NOMO-1 treated with DMSO at 0.1 percent for 48 hours (cell line): Measurements from ENCODE around the gene HEPACAM.
A peak's percentile ranks its signal among the peaks of the same experiment; 100 is the strongest.

Source experiments
- DNase-seq: peaks from one replicate; lab custom pipeline; 2025; ENCODE audit not compliant: unreplicated experiment; lab: John Stamatoyannopoulos, UW

HEPACAM gene

GRCh38 chr11:124943741-124944140 is 7.9 kb upstream of the HEPACAM start:
- DNase-seq = no peak

DNA sequence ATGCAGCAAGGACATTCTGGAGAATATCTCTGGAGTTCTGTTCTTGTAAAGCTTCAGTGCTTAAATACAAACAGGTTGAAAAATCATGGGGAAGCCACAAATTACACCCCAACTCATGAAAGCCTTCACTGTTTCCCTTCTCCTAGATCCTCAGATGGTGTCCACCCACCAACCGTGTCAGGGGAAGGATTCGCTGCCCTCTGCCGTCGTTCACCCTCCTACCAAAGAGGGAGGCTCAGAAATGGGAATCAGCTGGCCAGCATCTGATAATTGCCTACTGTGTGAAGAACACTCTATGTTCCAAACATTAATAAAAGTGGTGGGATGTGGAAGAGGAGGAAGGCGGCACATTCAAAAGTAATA is 7.4 kb upstream of the HEPACAM start:
- DNase-seq = no peak

DNA sequence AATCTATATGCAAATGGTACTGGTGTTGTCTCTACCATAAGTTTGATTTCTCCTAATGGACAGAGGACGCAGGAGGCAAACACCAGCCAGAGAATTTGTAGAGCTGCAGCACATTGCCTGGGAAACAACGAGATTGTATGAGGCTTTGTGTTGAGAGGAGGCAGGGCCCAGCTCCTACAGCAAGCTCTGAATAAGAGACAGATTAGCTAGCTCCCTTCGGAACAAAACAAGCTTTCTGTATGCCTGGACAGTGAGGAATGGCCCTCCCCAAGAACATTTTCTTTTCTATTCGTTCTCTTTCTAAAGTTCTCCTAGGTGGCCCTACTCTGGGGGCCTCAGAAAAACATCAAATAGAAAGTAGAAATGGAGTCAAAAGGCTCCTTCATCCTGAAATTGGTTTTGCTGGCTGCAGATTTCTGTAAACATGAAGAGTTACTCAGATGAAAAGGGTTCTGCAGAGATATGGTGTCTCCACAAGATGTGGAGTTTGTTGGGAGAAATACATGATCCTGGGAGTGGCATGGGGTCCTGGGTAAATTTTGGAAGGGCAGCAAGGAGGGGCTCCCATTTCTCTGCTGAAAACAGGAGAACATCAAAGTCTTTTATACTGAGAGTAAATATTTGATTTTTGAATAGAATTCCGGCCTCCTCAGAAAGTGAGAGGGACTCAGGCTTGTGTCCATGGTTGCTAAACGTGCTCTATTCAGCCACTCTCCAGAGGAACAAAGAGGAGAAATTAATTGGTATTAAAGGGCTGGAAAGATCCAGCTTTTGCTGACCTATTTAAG is 6.8 kb upstream of the HEPACAM start:
- DNase-seq = no peak

DNA sequence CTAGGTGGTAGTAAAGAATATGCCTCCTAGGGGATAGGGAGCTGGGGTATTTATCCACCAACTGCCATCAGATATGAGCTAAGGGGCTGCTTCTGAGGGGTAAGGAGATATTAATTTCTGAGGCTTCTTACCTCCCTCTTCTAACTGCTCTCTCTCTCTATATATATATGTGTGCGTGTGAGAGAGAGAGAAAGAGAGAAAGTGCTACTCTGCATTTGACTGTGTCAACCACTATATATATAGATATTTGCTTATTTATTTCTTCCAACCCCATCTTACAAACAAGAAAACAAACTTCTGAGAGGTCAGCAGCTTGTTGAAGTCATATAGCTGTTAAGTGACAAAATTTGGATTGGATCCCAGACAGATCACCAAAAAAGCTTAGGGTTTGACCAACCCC is 5.9 kb upstream of the HEPACAM start:
- no peak for DNase-seq

DNA sequence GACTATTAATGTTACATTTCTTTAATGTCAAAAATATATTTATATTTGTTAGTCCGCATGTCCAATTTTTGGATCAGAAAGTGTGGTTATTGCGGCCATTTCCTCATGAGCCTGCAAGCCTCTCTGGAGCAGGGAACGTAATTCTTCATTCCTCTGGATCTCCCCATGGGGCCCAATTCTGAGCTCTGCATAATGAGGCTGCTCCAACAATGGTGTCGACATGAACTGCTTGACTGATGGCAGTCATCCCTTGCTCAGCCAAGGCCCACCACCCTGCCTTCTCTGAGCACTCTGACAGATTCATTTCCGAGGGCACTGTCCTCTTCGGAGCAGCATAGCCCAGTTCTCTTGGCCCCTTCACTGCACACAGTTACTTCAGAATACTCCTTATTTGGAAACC is 3.1 kb upstream of the HEPACAM start:
- DNase-seq = no peak

DNA sequence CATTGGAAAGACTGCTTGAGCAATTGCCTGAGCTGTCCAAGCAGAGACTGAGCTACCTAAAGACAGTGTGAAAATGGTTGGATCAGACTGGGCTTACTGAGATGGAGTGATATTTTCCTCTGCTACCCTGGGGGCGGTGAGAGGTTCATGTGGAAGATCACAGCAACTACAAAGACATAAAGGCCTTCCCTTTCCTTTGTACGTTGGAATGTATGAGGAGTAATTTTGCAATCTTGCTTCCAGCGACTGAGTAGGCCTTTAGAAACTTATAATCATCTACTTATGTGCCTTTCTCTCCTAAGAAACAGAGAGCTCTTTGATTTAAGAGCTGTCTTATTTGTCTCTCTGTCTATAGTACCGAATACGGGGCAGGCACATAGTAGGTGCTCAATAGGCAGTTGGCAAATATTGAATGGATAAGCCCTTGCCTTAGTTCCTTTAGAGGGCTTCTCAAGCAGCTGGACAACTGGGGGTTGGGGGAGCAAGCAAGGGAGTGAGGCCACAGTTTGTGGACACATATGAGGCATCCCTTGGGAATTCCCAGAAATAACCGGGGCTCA is 2.4 kb upstream of the HEPACAM start:
- DNase-seq = no peak

- DNase-seq = no peak
These were observed 1.6 kb upstream of the HEPACAM start for GRCh38 chr11:124937336-124937935.

GRCh38 chr11:124934862-124935547 is 842 bp downstream of the HEPACAM start:
- DNase-seq = no peak

GRCh38 chr11:124930799-124931198 is 5.0 kb downstream of the HEPACAM start:
- peak; percentile 8 for DNase-seq

- DNase-seq = no peak
These were observed 6.7 kb downstream of the HEPACAM start for GRCh38 chr11:124928942-124929665.

DNA sequence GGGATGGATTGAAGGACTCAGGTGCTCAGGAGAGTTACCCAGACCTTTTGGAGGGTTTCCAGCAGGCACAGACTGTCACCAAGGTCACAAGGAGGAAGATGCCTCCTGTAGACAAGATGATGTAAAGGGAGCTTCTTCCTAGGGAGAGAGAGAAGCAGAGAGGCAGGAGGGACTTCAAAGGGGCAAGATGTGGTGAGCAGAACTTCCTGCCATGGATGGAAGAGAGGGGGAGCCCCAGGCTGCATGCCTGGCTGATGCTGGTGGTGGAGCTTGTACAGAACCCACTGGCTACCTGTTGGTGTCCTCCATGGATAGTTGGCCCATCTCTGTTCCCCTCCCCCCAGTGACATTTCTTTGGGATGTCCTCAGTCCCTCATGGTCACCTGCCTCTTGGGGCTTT is 12.6 kb downstream of the HEPACAM start:
- DNase-seq = no peak

DNA sequence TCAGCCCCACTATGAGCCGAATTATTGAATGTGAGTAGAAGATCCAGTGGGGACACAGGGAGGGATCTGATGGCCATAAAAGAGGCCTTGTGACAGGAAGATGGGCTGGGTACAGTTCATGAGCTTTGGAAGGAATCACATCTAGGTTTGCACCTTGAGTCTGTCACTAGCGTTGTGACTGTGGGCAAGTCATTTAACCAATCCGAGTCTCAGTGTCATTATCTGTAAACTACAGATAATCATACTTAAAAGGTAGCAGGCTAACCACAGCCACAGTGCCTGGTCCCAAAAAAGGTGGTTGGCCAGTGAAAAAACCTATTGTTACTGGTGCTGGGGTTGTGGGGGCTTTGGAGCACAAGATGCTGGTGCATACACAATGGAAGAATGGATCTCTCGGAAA is 13.0 kb downstream of the HEPACAM start:
- DNase-seq = no peak

GRCh38 chr11:124920870-124921609 is 14.8 kb downstream of the HEPACAM start:
- no peak for DNase-seq

GRCh38 chr11:124920356-124920755 is 15.5 kb downstream of the HEPACAM start:
- DNase-seq = no peak

DNA sequence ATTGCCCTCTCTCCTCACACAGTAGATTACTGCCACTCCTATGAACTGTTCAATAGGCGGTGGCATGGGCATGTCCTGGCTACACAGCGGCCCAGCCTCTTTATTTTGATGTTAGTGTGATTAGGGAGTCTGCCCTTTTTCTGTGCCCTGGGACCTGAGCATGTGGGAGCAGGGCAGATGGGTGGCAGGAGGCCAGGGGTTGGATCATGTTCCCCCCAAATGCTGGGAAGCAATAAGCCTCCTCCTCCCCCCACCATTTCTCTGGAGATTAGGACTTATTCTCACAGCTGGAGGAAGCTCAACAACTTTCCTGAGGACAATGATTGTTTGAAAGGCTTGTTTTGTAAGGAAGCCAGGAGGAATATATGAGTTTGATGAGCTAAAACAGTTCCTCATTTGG is 15.9 kb downstream of the HEPACAM start:
- DNase-seq = no peak

GRCh38 chr11:124918950-124919349 is 16.9 kb downstream of the HEPACAM start, which contains the start of gene HEPN1:
TSS of gene HEPN1 (plus strand) at chr11:124919250.
- DNase-seq = no peak

DNA sequence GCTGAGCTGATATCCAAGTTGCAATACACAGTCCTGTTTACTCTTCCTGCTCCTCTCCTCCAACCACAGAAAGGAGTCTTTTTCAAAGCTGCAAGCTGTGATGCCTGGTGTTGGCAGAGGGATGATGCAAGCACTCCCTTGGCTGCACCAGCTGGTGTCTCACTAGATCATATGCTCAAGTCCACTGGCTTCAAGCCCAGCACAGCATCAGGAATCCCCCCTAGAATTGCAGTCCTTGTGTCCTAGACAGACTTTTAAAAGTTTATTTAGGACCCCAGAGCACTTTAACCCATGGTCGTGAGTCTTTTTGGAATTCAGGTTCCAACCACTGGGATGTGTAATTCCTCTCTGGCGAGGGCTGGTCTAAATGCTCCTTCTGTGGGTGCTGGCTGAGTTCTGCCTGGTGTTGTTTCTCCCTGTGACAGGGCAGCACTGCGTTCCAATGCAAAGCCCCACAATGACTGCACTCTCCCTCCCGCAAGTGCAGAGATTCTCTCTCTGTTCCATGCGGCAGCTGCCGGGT is 18.7 kb downstream of the HEPACAM start:
- DNase-seq = no peak

DNA sequence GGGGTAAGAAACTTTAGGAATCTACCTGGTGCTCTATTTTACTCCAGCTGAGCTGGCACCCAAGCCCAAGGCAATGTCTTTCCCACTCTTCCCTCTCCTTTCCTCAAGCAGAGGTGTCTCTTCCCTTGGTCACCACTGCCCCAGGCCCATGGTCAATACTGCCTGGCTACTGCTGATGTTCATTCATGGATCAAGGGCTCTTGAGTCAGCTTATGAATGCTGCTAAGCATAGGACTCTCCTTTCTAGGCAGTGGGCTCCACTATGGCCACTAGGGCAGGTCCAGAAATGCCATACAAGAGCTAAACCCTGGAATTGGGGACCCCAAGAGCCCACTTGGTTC is 19.5 kb downstream of the HEPACAM start:
- DNase-seq = no peak

- DNase-seq = no peak
These were observed 20.1 kb downstream of the HEPACAM start for GRCh38 chr11:124915541-124916369.

DNA sequence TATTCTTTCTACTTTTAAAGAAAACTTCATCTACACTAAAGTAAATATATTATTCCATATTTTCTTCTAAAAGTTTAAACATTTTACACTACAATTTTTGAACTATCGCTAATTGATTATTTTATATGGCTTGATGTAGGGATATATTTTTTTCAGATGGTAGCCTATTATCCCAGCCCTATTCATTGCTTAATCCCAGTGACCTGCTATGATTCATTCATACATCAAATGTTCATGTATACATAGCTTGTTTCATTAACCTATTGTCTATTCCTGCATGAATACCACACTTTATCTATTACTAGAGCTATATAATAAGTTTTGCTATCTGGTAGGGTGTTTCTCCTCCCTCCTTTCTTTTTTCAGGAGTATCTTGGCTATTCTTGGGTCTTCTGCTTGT is 33.2 kb downstream of the HEPACAM start:
- DNase-seq = no peak
